Non-pigmented ciliary epithelial cell (primary cell): ENCODE results near the gene KMT2C.
"Not testable (repeated sequence)": the region's sequence is repeated elsewhere in the genome, so short reads cannot be mapped to it uniquely, and the experiment has no call there.

Experiments
- DNase-seq: peaks from one replicate; pipeline ENCODE4 v3.0.0-alpha.2; 2010; ENCODE audit warnings: low read depth

The KMT2C gene

GRCh38 chr7:152307902-152308301, 127.9 kb downstream of the KMT2C start:
- no peak for DNase-seq

- DNase-seq, result not testable (repeated sequence)
Observed at GRCh38 chr7:152299542-152300143, 136.2 kb downstream of the KMT2C start.

- no peak for DNase-seq
Observed at GRCh38 chr7:152292897-152293296, 142.9 kb downstream of the KMT2C start.

GRCh38 chr7:152286972-152287371, 148.8 kb downstream of the KMT2C start:
- DNase-seq, result not testable (repeated sequence)

GRCh38 chr7:152286219-152286618, 149.6 kb downstream of the KMT2C start:
- DNase-seq, result not testable (repeated sequence)

- DNase-seq, result not testable (repeated sequence)
Observed at GRCh38 chr7:152284998-152285397, 150.8 kb downstream of the KMT2C start.

GRCh38 chr7:152277687-152278086, 158.1 kb downstream of the KMT2C start:
- DNase-seq, result not testable (repeated sequence)

- peak; percentile 35 for DNase-seq
Observed at GRCh38 chr7:152270427-152270826, 165.4 kb downstream of the KMT2C start.

GRCh38 chr7:152266859-152267258, 168.9 kb downstream of the KMT2C start:
- DNase-seq, result not testable (repeated sequence)

- DNase-seq, result not testable (repeated sequence)
Observed at GRCh38 chr7:152264915-152265314, 170.9 kb downstream of the KMT2C start.

GRCh38 chr7:152262146-152262545, 173.7 kb downstream of the KMT2C start:
- DNase-seq, result not testable (repeated sequence)

- not testable (repeated sequence) for DNase-seq
Observed at GRCh38 chr7:152259645-152260044, 176.2 kb downstream of the KMT2C start.

- DNase-seq, result not testable (repeated sequence)
Observed at GRCh38 chr7:152247851-152248250, 188.0 kb downstream of the KMT2C start.

GRCh38 chr7:152245417-152245816, 190.4 kb downstream of the KMT2C start:
- DNase-seq, result not testable (repeated sequence)

GRCh38 chr7:152243464-152243863, 192.3 kb downstream of the KMT2C start:
- DNase-seq, result not testable (repeated sequence)

GRCh38 chr7:152241301-152241700, 194.5 kb downstream of the KMT2C start:
- not testable (repeated sequence) for DNase-seq

- not testable (repeated sequence) for DNase-seq
Observed at GRCh38 chr7:152236306-152236705, 199.5 kb downstream of the KMT2C start.

- peak; percentile 13 for DNase-seq
Observed at GRCh38 chr7:152234421-152234820, 201.4 kb downstream of the KMT2C start.

GRCh38 chr7:152231089-152231488, 204.7 kb downstream of the KMT2C start:
- DNase-seq, result no peak

GRCh38 chr7:152219556-152219955, 216.2 kb downstream of the KMT2C start:
- DNase-seq, result not testable (repeated sequence)

- not testable (repeated sequence) for DNase-seq
Observed at GRCh38 chr7:152208766-152209165, 227.0 kb downstream of the KMT2C start.

GRCh38 chr7:152204417-152204816, 231.4 kb downstream of the KMT2C start:
- not testable (repeated sequence) for DNase-seq

- no peak for DNase-seq
Observed at GRCh38 chr7:152203095-152203494, 232.7 kb downstream of the KMT2C start.

GRCh38 chr7:152202056-152202455, 233.7 kb downstream of the KMT2C start:
- peak; percentile 55 for DNase-seq
